BE2C (cell line): ENCODE measurements around the gene SMIM28.

Experiments used
- DNase-seq: peaks from one replicate; pipeline ENCODE4 v3.0.0-alpha.2; 2020
- H3K27me3 ChIP-seq: fragments of 250-450 bp; sonication (Bioruptor Pico); 2 replicates; pipeline ENCODE4 v1.5.1; 2020; ENCODE audit warnings: mild to moderate bottlenecking
- H3K36me3 ChIP-seq: fragments of 250-450 bp; sonication (Bioruptor Pico); 2 replicates; pipeline ENCODE4 v1.5.1; 2020; ENCODE audit warnings: mild to moderate bottlenecking
- H3K4me1 ChIP-seq: fragments of 250-450 bp; sonication (Bioruptor Pico); 2 replicates; pipeline ENCODE4 v1.5.1; 2020
- H3K4me3 ChIP-seq: 2 replicates; pipeline ENCODE4 v1.5.1; 2011; ENCODE audit warnings: low read depth, low read length
- H3K9me3 ChIP-seq: fragments of 250-450 bp; sonication (Bioruptor Pico); 2 replicates; pipeline ENCODE4 v1.5.1; 2020
- CTCF ChIP-seq: IDR thresholded peaks from 2 replicates; pipeline ENCODE4 v1.5.1; 2012; ENCODE audit warnings: mild to moderate bottlenecking, low read depth, low read length

The SMIM28 gene

GRCh38 chr6:138416206-138416605 lies 38.5 kb downstream of the SMIM28 start:
- TF ChIP-seq CTCF: no peak
- no peak overlapping the region for H3K4me3 ChIP-seq
- H3K4me1 ChIP-seq: no peaks in the 10 kb centered on the region
- H3K27me3 ChIP-seq: no peaks in the 10 kb centered on the region
- no peaks in the 10 kb centered on the region for H3K9me3 ChIP-seq
- DNase-seq: no peak
- H3K36me3 ChIP-seq: no peaks in the 10 kb centered on the region; the same call in 1 of the 2 replicates

- TF ChIP-seq CTCF: no peak
These were observed 39.9 kb downstream of the SMIM28 start for GRCh38 chr6:138417493-138418117.

GRCh38 chr6:138418118-138418742 lies 40.5 kb downstream of the SMIM28 start:
- no peak for TF ChIP-seq CTCF
- DNase-seq: no peak
- no peak overlapping the region for H3K4me3 ChIP-seq
- no peaks in the 10 kb centered on the region for H3K4me1 ChIP-seq
- H3K36me3 ChIP-seq: no peaks in the 10 kb centered on the region; the same call in 1 of the 2 replicates
- H3K9me3 ChIP-seq: no peaks in the 10 kb centered on the region
- H3K27me3 ChIP-seq: peaks cover under 1% of the 10 kb centered on the region; the same call in 1 of the 2 replicates

More at GRCh38 chr6:138417493-138418117, 39.9 kb downstream of the SMIM28 start:
- no peaks in the 10 kb centered on the region for H3K27me3 ChIP-seq
- H3K4me1 ChIP-seq: no peaks in the 10 kb centered on the region
- H3K4me3 ChIP-seq: no peak overlapping the region
- H3K36me3 ChIP-seq: no peaks in the 10 kb centered on the region; the same call in 1 of the 2 replicates
- DNase-seq: no peak
- H3K9me3 ChIP-seq: no peaks in the 10 kb centered on the region

- TF ChIP-seq CTCF: no peak
- H3K36me3 ChIP-seq: no peaks in the 10 kb centered on the region
These were observed 42.1 kb downstream of the SMIM28 start for GRCh38 chr6:138419766-138420165.

DNA sequence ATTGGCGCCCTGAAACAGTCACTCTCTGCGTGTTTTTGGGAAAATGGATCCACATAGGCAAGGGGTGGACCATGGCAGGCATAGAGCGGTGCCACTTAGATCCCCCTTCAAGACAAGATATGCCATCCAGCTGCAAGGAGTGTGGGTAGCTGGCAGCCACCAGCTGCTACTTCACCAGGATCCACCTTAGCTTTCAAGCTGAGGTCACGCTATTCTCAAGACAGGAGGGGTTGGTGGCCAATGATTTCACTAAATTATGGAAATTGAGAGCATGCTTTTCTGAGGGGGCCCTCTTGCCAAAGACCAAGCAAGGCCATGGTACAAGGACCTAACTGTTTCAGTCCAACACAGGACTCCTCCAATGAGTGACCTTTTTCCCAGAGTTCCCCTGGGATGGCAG lies 42.7 kb downstream of the SMIM28 start:
- no peaks in the 10 kb centered on the region for H3K4me1 ChIP-seq
- no peaks in the 10 kb centered on the region for H3K9me3 ChIP-seq
- no peaks in the 10 kb centered on the region for H3K36me3 ChIP-seq
- DNase-seq: no peak
- H3K27me3 ChIP-seq: peaks cover 15% of the 10 kb centered on the region
- no peak overlapping the region for H3K4me3 ChIP-seq
- TF ChIP-seq CTCF: no peak

More at GRCh38 chr6:138419766-138420165, 42.1 kb downstream of the SMIM28 start:
- Histone ChIP-seq H3K4me3 (no peak overlapping the region), H3K4me1 (no peaks in the 10 kb centered on the region), H3K9me3 (no peaks in the 10 kb centered on the region), H3K27me3 (peaks cover 11% of the 10 kb centered on the region)
- DNase-seq: no peak

GRCh38 chr6:138421089-138421488 lies 43.4 kb downstream of the SMIM28 start:
- Histone ChIP-seq H3K36me3 (no peaks in the 10 kb centered on the region), H3K4me3 (no peak overlapping the region), H3K9me3 (no peaks in the 10 kb centered on the region), H3K27me3 (peaks cover 17% of the 10 kb centered on the region), H3K4me1 (no peaks in the 10 kb centered on the region)
- TF ChIP-seq CTCF: no peak
- no peak for DNase-seq
